CD4-positive, alpha-beta T cell treated with Interleukin-15 for 1 hour (primary cell): ENCODE results near the gene TRABD2B.

Experiments used
- DNase-seq: peaks from one replicate; pipeline ENCODE4 v3.0.0-alpha.2; 2020

TRABD2B gene

GRCh38 chr1:47843781-47844557 lies 153.2 kb downstream of the TRABD2B start:
- no peak for DNase-seq

GRCh38 chr1:47843059-47843458 lies 154.1 kb downstream of the TRABD2B start:
- no peak for DNase-seq

- DNase-seq, result no peak
Measured at GRCh38 chr1:47842228-47842919, 154.8 kb downstream of the TRABD2B start.

- no peak for DNase-seq
Measured at GRCh38 chr1:47841356-47841755, 155.8 kb downstream of the TRABD2B start.

GRCh38 chr1:47840393-47841190 lies 156.6 kb downstream of the TRABD2B start:
- DNase-seq, result no peak

GRCh38 chr1:47839433-47839760 lies 157.8 kb downstream of the TRABD2B start:
- DNase-seq, result no peak

GRCh38 chr1:47838562-47839432 lies 158.4 kb downstream of the TRABD2B start:
- DNase-seq, result no peak

- no peak for DNase-seq
Measured at GRCh38 chr1:47837866-47838561, 159.2 kb downstream of the TRABD2B start.

- DNase-seq, result peak; percentile 9
Measured at GRCh38 chr1:47837056-47837830, 159.9 kb downstream of the TRABD2B start.

GRCh38 chr1:47835409-47835808 lies 161.8 kb downstream of the TRABD2B start:
- no peak for DNase-seq

- DNase-seq, result no peak
Measured at GRCh38 chr1:47834326-47834725, 162.9 kb downstream of the TRABD2B start.

GRCh38 chr1:47830641-47831333 lies 166.4 kb downstream of the TRABD2B start:
- DNase-seq, result no peak

GRCh38 chr1:47830021-47830420 lies 167.2 kb downstream of the TRABD2B start:
- no peak for DNase-seq

GRCh38 chr1:47828978-47829377 lies 168.2 kb downstream of the TRABD2B start:
- no peak for DNase-seq

GRCh38 chr1:47827109-47827508 lies 170.1 kb downstream of the TRABD2B start:
- no peak for DNase-seq

GRCh38 chr1:47824716-47825115 lies 172.5 kb downstream of the TRABD2B start:
- DNase-seq, result no peak

GRCh38 chr1:47824297-47824696 lies 172.9 kb downstream of the TRABD2B start:
- no peak for DNase-seq

GRCh38 chr1:47823040-47823808 lies 174.0 kb downstream of the TRABD2B start:
- DNase-seq, result no peak

GRCh38 chr1:47821760-47822159 lies 175.4 kb downstream of the TRABD2B start:
- no peak for DNase-seq

- no peak for DNase-seq
Measured at GRCh38 chr1:47819574-47819888, 177.7 kb downstream of the TRABD2B start.
